BLaER1 treated with 17β-estradiol and CSF1 and Interleukin-3, amounts not matched to agents 10 nM and 100 nM (cell line): Measurements from ENCODE around the gene ERGIC1.

Source experiments
- H3K27ac ChIP-seq, 11 experiments: shearing (Covaris generic); formaldehyde crosslinking; 2 replicates each; pipeline ENCODE4 v1.8.1; 2022
- H3K27me3 ChIP-seq, 11 experiments: shearing (Covaris generic); formaldehyde crosslinking; 2 replicates each; pipeline ENCODE4 v1.8.1; 2022
- H3K36me3 ChIP-seq, 11 experiments: shearing (Covaris generic); formaldehyde crosslinking; 2 replicates each; pipeline ENCODE4 v1.8.1; 2022
- H3K4me1 ChIP-seq, 10 experiments: shearing (Covaris generic); formaldehyde crosslinking; 2 replicates each; pipeline ENCODE4 v1.8.1; 2022
- H3K4me2 ChIP-seq, 11 experiments: shearing (Covaris generic); formaldehyde crosslinking; 2 replicates each; pipeline ENCODE4 v1.8.1; 2022
- H3K4me3 ChIP-seq, 10 experiments: shearing (Covaris generic); formaldehyde crosslinking; 2 replicates each; pipeline ENCODE4 v1.8.1; 2022
- H3K9ac ChIP-seq, 11 experiments: shearing (Covaris generic); formaldehyde crosslinking; 2 replicates each; pipeline ENCODE4 v1.8.1; 2022
- H3K9me3 ChIP-seq, 11 experiments: shearing (Covaris generic); formaldehyde crosslinking; replicated peaks in 1 of 11; 2 replicates each; pipeline ENCODE4 v1.8.1; 2022
- H4K20me1 ChIP-seq, 11 experiments: shearing (Covaris generic); formaldehyde crosslinking; 2 replicates each; pipeline ENCODE4 v1.8.1; 2022
- Cebpa-rat ChIP-seq, 11 experiments: shearing (Covaris generic); IDR thresholded peaks; 2 replicates each; pipeline ENCODE4 v1.8.1; 2022

ERGIC1 gene

GRCh38 chr5:172951371-172952033, 117.5 kb downstream of the ERGIC1 start:
- H3K4me1 ChIP-seq, result peaks cover 58 to 95% (median 89%) of the 10 kb centered on the region in 10 experiments
- H3K9me3 ChIP-seq, result no peaks in the 10 kb centered on the region
- 0 out of 22 replicates have a peak overlapping the region, but pooled peaks of 4 of the 11 experiments have one; percentile 8 to 17 (median 10) for H3K9ac ChIP-seq
- no peak overlapping the region for H3K4me3 ChIP-seq
- peaks cover 0 to 3% (median 0%) of the 10 kb centered on the region in 11 experiments; a peak in 1 of 22 replicates for H4K20me1 ChIP-seq
- TF ChIP-seq Cebpa-rat (IDR thresholded peaks at IDR 0.05), result no peak
- peak overlapping the region in 8 of 11 experiments; percentile 7 to 57 (median 45); a peak in 13 of 22 replicates for H3K27ac ChIP-seq
- H3K36me3 ChIP-seq, result peaks cover 0 to 49% (median 20%) of the 10 kb centered on the region in 11 experiments; a peak in 19 of 22 replicates
- H3K27me3 ChIP-seq, result no peaks in the 10 kb centered on the region
- peak overlapping the region; percentile 54 to 92 (median 71); a peak in 21 of 22 replicates for H3K4me2 ChIP-seq

DNA sequence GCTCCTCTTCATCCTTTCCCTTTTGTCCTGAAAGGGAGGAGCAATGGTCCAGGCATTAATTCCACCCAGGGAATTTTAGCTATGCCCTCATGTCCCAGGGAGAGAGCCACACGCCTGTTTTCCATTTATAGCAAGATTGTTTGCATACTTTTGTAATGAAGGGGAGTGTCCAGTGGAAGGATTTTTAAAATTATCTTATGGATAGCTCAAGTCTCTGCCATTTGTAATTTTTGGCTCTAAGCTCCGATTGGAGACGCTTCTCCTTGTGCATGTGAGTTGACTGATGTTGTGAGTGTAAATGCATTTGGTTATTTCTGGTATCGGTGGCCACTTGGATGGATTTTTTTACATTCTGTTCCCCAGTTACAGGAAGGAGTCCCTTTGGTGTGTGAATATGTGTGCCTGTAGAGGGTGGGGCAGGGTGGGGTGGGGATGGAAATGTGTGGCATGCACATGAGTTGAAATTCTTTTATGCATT, 118.0 kb downstream of the ERGIC1 start:
- H3K4me2 ChIP-seq, result peak overlapping the region; percentile 54 to 92 (median 71); a peak in 19 of 22 replicates
- peaks cover 63 to 95% (median 89%) of the 10 kb centered on the region in 10 experiments for H3K4me1 ChIP-seq
- H3K9me3 ChIP-seq, result no peaks in the 10 kb centered on the region
- no peaks in the 10 kb centered on the region for H3K27me3 ChIP-seq
- H3K4me3 ChIP-seq, result no peak overlapping the region
- H3K27ac ChIP-seq, result peak overlapping the region in 6 of 11 experiments; percentile 9 to 57 (median 48); a peak in 9 of 22 replicates
- H3K36me3 ChIP-seq, result peaks cover 0 to 43% (median 16%) of the 10 kb centered on the region in 11 experiments; a peak in 14 of 22 replicates
- H3K9ac ChIP-seq, result no peak overlapping the region
- TF ChIP-seq Cebpa-rat (IDR thresholded peaks at IDR 0.05), result no peak
- peaks cover 0 to 3% (median 0%) of the 10 kb centered on the region in 11 experiments; a peak in 1 of 22 replicates for H4K20me1 ChIP-seq

GRCh38 chr5:172953776-172954675, 120.0 kb downstream of the ERGIC1 start:
- H3K36me3 ChIP-seq, result peaks cover 0 to 26% (median 16%) of the 10 kb centered on the region in 11 experiments; a peak in 13 of 22 replicates
- peaks cover 66 to 90% (median 83%) of the 10 kb centered on the region in 10 experiments for H3K4me1 ChIP-seq
- peak overlapping the region; percentile 5 to 95 (median 80); a peak in 21 of 22 replicates for H3K4me2 ChIP-seq
- H4K20me1 ChIP-seq, result no peaks in the 10 kb centered on the region
- H3K9me3 ChIP-seq, result no peaks in the 10 kb centered on the region
- peak overlapping the region in 5 of 11 experiments; percentile 16 to 61 (median 55); a peak in 8 of 22 replicates for H3K9ac ChIP-seq
- peak overlapping the region in 8 of 11 experiments; percentile 39 to 73 (median 60); a peak in 16 of 22 replicates for H3K27ac ChIP-seq
- no peak overlapping the region for H3K4me3 ChIP-seq
- TF ChIP-seq Cebpa-rat (IDR thresholded peaks at IDR 0.05), result no peak
- H3K27me3 ChIP-seq, result no peaks in the 10 kb centered on the region

GRCh38 chr5:172954751-172955159, 120.7 kb downstream of the ERGIC1 start:
- peak overlapping the region in 8 of 11 experiments; percentile 39 to 71 (median 54); a peak in 14 of 22 replicates for H3K27ac ChIP-seq

DNA sequence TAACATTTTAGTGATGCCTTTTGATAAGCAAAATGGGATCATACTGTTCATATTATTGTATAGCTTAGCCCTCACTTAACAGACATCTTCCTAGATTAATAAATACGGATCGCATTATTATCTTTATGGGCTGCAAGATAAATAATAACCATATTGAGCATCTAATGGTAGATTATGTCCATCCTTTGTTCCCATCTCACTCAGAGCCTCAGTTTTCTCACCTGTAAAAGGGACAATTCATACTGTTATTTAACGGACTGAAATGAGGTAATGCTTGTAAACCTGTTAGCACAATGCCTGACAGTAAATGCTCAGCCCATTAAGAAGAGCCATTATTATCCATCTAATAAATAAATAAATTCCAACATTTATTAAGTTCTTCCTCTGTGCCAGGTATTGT, 122.2 kb downstream of the ERGIC1 start:
- no peaks in the 10 kb centered on the region for H4K20me1 ChIP-seq
- no peaks in the 10 kb centered on the region for H3K9me3 ChIP-seq
- H3K4me1 ChIP-seq, result peaks cover 63 to 85% (median 76%) of the 10 kb centered on the region in 10 experiments
- no peak overlapping the region; a peak in 1 of 22 replicates for H3K9ac ChIP-seq
- peak overlapping the region in 10 of 11 experiments; percentile 36 to 95 (median 82); a peak in 12 of 22 replicates for H3K4me2 ChIP-seq
- H3K27me3 ChIP-seq, result no peaks in the 10 kb centered on the region
- H3K4me3 ChIP-seq, result no peak overlapping the region
- no peak overlapping the region; a peak in 1 of 22 replicates for H3K27ac ChIP-seq
- TF ChIP-seq Cebpa-rat (IDR thresholded peaks at IDR 0.05), result no peak
- H3K36me3 ChIP-seq, result peaks cover 1 to 14% (median 10%) of the 10 kb centered on the region in 11 experiments; a peak in 17 of 22 replicates

More at GRCh38 chr5:172954751-172955159, 120.7 kb downstream of the ERGIC1 start:
- TF ChIP-seq Cebpa-rat (IDR thresholded peaks at IDR 0.05), result peak in 1 of 11 experiments; percentile 10; a peak in 1 of 22 replicates
- H3K9ac ChIP-seq, result peak overlapping the region in 5 of 11 experiments; percentile 16 to 61 (median 55); a peak in 10 of 22 replicates
- peaks cover 0 to 23% (median 16%) of the 10 kb centered on the region in 11 experiments; a peak in 13 of 22 replicates for H3K36me3 ChIP-seq
- no peaks in the 10 kb centered on the region for H3K27me3 ChIP-seq
- H3K4me2 ChIP-seq, result peak overlapping the region; percentile 5 to 95 (median 80); a peak in 21 of 22 replicates
- H4K20me1 ChIP-seq, result no peaks in the 10 kb centered on the region
- H3K4me3 ChIP-seq, result no peak overlapping the region
- H3K9me3 ChIP-seq, result no peaks in the 10 kb centered on the region
- H3K4me1 ChIP-seq, result peaks cover 63 to 85% (median 78%) of the 10 kb centered on the region in 10 experiments

DNA sequence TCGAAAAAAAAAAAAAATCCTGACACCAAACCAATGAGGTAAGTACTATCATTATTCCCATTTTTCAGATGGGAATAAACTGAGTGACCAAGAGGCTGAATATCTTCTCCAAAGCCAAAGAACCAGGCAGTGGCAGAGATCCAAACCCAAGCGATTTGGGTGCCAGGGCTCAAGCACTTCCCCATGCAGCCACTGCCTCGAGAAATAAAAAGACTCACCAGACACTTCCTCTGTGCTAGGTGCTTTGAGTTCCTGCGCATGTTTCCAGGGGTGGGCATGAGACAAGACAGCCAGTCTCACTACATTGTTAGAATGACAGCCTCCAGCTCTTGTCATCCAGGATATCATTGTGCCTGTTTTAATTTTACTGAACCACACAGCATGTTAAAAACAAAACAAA, 122.9 kb downstream of the ERGIC1 start:
- Histone ChIP-seq H3K9me3 (no peaks in the 10 kb centered on the region), H3K36me3 (peaks cover under 1 to 15% (median 11%) of the 10 kb centered on the region in 11 experiments; a peak in 21 of 22 replicates), H3K4me1 (peaks cover 58 to 82% (median 71%) of the 10 kb centered on the region in 10 experiments), H3K4me2 (peak overlapping the region in 9 of 11 experiments; percentile 14 to 95 (median 89); a peak in 16 of 22 replicates), H3K9ac (peak overlapping the region in 4 of 11 experiments; percentile 7 to 26 (median 10); a peak in 1 of 22 replicates), H4K20me1 (no peaks in the 10 kb centered on the region), H3K27me3 (no peaks in the 10 kb centered on the region), H3K27ac (peak overlapping the region in 5 of 11 experiments; percentile 4 to 25 (median 17); a peak in 5 of 22 replicates), H3K4me3 (no peak overlapping the region)
- TF ChIP-seq Cebpa-rat (IDR thresholded peaks at IDR 0.05), result no peak

DNA sequence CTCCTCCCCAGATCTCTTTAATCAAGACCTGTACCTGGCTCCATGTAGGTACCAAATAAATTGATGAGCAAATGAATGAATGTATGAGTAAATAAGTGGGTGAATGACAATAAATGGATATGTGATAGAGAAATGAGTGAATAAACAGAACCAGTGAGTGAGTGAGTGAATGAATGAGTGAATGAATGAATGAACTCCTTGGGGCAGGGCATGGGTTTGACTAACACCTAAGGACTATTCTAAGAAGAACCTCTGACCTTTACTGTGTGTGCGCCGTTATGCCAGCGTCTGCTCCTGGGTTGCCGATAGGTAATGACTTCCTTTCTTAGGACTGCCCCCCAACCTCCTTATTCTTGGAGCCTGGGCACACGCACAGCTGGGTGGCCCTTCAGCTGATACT, 123.4 kb downstream of the ERGIC1 start:
- Histone ChIP-seq H3K4me1 (peaks cover 57 to 80% (median 69%) of the 10 kb centered on the region in 10 experiments), H3K27me3 (no peaks in the 10 kb centered on the region), H3K9ac (peak overlapping the region in 3 of 11 experiments; percentile 7 to 11 (median 8); a peak in 1 of 22 replicates), H3K36me3 (peaks cover 0 to 19% (median 14%) of the 10 kb centered on the region in 11 experiments; a peak in 19 of 22 replicates), H4K20me1 (no peaks in the 10 kb centered on the region), H3K9me3 (no peaks in the 10 kb centered on the region), H3K4me3 (no peak overlapping the region), H3K27ac (peak overlapping the region in 4 of 11 experiments; percentile 4 to 25 (median 11); a peak in 4 of 22 replicates), H3K4me2 (peak overlapping the region in 9 of 11 experiments; percentile 62 to 95 (median 91); a peak in 13 of 22 replicates)
- TF ChIP-seq Cebpa-rat (IDR thresholded peaks at IDR 0.05), result no peak
